GM19240 (cell line): Measurements from ENCODE around the gene CDKAL1.

Experiments
- DNase-seq: peaks from one replicate; pipeline ENCODE4 v3.0.0; 2011; ENCODE audit warnings: low spot score; ENCODE audit not compliant: insufficient read length

Gene CDKAL1

DNA sequence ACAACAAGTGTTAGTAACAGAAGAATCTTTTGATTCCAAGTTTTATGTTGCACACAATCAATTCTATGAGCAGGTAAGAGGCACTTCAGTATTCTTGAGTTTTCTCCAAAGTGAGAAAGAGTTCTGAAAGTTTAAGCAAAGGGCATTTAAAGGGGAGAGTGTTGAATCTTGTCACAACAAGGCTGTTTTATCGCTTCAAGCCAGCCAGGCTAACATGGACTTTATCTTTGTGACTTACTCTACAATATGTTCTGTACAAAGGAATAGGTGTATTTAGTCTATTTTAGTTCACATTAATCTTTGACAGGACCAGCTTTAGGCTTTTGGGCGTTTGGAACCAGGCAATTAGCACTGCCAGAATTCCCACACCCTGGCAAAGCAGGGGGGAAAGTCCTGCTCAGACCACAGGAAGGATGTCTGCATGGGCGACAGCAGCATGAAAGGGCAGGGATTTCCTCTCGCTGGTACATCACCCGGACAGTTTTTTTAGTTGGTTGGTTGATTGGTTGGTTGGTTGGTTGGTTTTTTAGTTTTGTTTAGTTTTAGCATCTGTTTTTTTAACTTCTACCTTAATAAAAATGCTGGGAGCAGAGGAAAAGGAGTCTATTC lies 663.9 kb downstream of the CDKAL1 start:
- no peak for DNase-seq

DNA sequence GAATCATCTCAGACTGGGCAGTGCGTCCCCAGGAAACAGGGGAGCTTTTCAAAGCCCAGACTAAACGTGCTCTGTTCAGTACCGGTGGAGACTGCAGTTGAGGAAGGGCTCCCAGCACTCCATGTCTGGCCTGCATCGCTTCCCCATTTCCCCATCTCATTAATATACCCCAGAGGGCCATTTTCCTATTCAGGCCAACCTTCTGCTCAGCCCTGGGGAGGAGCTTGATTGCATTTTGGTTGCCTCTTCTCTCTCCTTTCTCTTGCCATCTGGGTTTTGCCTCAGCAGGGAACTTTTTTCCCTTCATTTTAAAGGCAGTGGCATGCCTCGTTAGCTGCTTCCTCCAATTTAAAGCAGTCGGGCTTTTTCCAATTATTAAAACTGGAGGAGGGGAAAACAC lies 665.0 kb downstream of the CDKAL1 start:
- DNase-seq, result no peak

GRCh38 chr6:21200134-21200870 lies 666.0 kb downstream of the CDKAL1 start:
- DNase-seq, result no peak

- no peak for DNase-seq
These were observed 666.9 kb downstream of the CDKAL1 start for GRCh38 chr6:21201187-21201586.

DNA sequence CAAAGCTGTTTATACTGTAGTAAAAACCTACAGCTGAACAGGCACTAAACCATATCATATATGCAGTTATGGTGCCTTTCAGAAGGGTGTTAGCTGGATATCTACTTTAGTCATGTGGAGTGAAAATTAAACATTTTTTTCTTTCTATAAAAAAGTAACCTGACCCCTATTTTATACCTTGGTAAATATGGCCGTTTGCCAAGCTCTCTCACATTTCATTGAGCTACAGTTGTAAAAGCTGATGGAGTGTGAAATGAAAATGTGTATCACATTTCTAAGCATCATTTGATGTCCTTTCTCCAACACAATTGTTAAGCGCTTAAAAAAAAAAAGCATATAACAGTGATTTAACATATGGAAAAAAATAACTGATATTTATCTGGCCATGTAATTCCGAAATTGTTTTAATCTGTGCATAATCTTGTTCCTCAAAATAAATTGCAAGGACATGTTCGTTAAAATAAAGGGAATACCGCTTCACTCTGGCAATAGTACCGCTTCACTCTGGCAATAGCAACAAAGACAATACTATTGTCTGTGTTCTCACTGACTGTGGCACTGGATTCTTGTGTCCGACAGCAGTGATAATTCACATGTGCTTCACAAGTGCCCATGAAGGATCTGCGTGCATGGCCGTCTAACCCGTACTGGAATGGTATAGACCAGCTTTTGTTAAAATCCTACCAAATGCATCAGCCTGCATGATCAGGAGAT lies 667.5 kb downstream of the CDKAL1 start:
- DNase-seq, result no peak

DNA sequence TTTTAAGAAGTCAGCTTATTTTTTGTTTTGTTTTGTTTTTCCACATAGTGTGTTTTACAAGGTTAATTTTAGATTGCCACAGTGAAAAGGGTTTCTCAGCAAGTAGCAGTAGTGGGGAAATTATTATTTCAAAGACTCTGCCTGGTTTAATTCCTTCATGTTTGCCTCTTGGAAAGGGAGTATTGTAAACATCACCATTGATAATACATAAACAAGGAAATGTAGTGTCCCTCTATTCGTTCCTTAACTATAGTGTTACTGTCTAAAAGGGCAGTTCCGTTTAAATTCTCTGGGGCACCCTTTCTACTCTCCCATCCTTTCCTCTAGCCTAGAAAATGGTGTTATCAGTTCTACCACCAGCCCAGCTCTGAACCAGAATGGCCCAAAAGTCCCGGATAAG lies 668.3 kb downstream of the CDKAL1 start:
- no peak for DNase-seq

DNA sequence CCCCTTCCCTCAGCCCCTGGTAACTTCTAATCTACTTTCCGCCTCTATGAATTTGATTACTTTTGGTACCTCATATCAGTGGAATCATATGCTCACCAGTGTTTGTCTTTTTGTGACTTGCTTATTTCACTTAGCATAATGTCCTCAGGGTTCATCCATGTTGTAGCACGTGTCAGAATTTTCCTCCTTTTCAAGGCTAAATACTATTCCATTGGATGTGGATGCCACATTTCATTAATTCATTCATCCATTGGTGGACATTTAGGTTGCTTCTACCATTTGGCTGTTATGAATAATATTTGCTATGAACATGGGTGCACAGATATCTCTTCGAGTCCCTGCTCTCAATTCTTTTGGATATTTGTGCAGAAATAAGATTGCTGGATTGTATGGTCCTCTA lies 670.7 kb downstream of the CDKAL1 start:
- no peak for DNase-seq

- no peak for DNase-seq
These were observed 674.0 kb downstream of the CDKAL1 start for GRCh38 chr6:21208081-21208795.

- DNase-seq, result no peak
These were observed 674.5 kb downstream of the CDKAL1 start for GRCh38 chr6:21208796-21209186.

DNA sequence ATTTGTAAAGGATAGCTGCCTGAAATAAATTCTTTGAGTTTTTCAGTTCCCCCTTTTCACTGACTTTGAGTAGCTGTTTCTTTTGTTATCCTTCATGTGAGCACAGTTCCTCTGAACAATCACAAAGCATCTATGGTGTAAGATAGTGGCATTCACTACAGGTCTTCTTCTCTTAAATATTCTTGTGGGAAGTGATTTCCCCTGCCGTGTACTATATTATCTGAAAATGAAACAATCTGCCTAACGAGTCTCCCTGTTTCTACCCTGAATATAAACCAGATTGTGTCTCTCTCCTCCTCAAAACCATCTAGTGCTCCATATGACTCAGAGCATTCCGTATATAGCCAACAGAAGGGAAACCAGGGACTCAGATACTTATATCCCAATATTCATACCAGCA lies 679.2 kb downstream of the CDKAL1 start:
- no peak for DNase-seq

- DNase-seq, result no peak
These were observed 680.6 kb downstream of the CDKAL1 start for GRCh38 chr6:21214738-21215448.

DNA sequence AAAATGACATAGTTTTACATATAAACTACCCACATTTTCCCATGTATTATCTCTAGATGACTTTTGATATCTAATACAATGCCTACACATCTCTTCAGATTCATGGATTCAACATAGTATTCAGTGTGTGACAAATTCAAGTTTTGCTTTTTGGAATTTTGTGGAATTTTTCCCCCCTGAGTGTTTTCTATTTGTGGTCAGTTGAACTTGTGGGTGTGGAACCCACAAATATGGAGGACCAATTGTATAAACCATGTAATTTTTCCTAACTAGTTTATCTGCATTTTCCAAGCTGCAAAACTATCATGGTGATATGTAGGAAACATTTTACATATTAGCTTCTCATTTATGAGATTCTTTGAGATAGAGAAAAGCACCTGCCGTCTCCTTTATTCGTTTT lies 685.0 kb downstream of the CDKAL1 start:
- DNase-seq, result no peak

DNA sequence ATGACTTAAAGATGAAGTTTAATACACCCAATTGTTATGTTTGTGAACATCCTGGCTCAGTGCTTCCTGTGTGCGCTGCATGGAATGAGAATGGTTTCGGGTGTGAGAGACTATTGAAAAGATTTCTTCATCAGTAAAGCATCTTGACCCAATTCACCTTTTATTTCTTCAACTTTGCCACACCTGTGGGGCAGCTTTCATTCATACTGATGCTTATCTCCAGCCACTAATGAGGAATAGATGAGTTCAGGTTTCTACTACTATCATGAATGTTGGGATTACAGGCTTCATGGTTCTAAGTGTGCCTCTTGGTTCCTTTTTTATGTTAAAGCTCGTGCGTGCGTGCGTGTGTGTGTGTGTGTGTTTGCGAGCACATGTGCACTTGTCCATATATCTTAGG lies 685.6 kb downstream of the CDKAL1 start:
- DNase-seq, result no peak

- no peak for DNase-seq
These were observed 686.2 kb downstream of the CDKAL1 start for GRCh38 chr6:21220271-21220987.

DNA sequence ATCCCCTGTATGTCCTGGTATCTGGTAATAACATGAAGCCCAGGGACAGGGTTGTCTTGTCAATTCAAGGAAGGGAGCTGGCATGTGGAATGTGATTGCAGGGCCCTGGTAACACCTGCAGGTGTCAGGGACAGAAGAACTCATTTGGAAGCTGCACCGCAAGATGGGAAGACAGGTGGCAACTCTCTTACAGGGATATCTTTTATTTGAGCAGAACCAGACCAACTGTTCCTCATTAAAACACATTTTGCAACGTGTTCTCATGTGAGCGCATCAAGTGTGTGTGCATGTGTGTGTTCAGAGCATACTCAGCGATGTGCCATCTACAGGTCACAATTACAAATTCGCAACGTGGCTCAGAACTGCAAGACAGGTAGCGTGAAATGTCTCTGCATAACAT lies 688.4 kb downstream of the CDKAL1 start:
- DNase-seq, result no peak

- no peak for DNase-seq
These were observed 691.7 kb downstream of the CDKAL1 start for GRCh38 chr6:21225912-21226311.

- DNase-seq, result no peak
These were observed 693.2 kb downstream of the CDKAL1 start for GRCh38 chr6:21227486-21227885.

DNA sequence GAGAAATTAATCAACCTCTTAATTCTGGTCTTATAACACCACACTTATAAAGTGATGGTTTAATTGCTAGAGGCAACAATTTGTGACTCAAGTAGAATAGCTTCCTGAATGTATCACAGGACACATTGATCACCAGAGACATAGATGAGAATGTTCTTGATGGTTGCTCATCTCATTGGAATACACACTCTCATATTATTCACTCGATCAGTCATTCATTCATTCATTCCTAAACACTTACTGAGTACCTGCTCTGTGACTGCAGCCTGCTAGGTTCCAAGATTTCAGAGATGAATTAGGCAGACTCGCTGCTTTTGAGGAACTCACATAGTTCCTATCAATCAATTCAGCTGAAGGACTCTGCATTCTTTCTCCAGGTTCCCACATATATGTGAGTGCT lies 694.2 kb downstream of the CDKAL1 start:
- DNase-seq, result no peak

GRCh38 chr6:21228876-21229460 lies 694.7 kb downstream of the CDKAL1 start:
- no peak for DNase-seq

DNA sequence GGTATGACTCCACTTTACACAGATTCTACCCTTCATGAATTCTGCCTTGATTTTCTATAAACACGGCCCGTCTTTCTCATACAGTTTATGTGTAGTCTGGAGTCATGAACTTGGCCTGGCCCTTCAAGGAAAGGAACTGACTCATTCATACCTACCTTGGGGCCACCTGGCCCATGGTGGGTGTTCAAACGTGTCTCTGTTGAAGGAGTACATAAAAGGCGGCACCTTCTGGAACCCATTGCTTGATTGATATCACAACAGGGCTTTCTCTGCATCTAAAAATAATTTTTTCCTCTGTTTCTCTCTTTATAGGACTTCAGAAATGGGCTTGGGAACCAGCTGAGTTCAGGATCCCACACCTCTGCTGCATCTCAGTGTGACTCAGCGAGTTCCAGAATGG lies 696.3 kb downstream of the CDKAL1 start:
- no peak for DNase-seq
